GM12875 (cell line): Measurements from ENCODE around the gene SHISA9.

Source experiments
- H3K4me3 ChIP-seq: one replicate; pipeline ENCODE4 v1.5.1; 2011; ENCODE audit warnings: low read depth, low read length, control low read depth
- TF ChIP-seq, protein P1 (sequence below): IDR thresholded peaks from 2 replicates; pipeline ENCODE4 v1.5.1; 2011; ENCODE audit warnings: low read depth, mild to moderate bottlenecking, control low read depth, inconsistent platforms, low read length, moderate library complexity, borderline replicate concordance; ENCODE audit not compliant: insufficient read depth

The SHISA9 gene

DNA sequence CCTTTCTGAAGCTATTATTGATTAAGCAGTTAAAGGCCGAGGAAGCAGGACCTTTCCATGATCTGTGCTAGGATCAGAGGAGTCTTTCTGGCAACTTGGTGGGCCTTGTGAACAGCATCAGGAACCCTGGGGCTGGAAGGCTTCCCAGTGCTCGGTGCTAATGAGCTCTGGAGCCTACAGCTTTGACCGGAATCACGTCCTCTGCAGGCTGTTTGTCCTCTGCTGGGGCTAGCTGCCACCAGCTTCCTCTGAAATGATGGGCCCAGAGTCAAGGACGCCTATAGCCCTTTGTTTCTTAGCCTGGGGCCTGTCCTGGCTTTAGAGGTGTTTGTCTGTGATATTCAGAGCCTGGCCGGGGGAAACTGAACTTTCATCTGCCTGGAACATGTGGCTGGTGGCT is 111.6 kb downstream of the SHISA9 start:
- H3K4me3 ChIP-seq: no peak overlapping the region
- TF ChIP-seq, protein P1, sequence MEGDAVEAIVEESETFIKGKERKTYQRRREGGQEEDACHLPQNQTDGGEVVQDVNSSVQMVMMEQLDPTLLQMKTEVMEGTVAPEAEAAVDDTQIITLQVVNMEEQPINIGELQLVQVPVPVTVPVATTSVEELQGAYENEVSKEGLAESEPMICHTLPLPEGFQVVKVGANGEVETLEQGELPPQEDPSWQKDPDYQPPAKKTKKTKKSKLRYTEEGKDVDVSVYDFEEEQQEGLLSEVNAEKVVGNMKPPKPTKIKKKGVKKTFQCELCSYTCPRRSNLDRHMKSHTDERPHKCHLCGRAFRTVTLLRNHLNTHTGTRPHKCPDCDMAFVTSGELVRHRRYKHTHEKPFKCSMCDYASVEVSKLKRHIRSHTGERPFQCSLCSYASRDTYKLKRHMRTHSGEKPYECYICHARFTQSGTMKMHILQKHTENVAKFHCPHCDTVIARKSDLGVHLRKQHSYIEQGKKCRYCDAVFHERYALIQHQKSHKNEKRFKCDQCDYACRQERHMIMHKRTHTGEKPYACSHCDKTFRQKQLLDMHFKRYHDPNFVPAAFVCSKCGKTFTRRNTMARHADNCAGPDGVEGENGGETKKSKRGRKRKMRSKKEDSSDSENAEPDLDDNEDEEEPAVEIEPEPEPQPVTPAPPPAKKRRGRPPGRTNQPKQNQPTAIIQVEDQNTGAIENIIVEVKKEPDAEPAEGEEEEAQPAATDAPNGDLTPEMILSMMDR: no peak

DNA sequence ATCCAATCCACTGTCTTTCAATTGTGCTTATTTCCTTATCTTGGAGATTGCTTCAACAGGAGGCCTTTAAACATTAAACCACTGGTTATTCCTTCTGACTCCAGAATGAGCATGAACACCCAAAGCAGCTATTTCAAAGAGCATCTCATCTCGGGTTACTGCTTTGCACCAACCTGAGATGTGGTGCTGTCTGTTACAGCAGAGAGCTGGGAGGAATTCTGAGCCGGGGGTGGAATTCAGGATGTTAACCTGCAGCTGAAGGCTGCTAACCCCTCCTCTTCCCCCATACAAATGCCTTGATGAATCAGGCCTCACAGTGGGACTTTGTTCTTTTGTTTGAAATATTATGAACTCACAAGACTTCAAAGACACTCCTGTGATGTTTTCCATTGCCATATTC is 113.1 kb downstream of the SHISA9 start:
- TF ChIP-seq, protein P1: no peak
- no peak overlapping the region for H3K4me3 ChIP-seq

DNA sequence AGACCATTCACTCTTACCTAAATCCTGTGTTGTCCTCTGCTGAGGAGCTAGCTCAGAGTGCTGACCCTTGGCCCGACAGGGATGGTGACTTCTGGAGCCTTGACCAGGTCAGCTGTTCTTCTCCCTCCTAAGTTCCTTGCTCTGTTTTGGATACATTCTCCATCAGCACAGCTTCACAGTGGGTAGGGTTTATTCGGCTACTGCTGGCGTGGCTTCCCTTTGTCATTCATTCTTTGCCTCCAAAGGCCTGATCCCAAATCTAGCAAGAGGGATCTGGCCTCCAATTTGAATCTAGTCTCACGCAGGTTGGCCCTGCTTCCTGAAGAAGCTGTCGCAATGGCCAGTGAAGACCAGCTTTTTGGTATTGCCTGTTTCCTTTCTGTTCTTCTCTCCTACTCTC is 116.6 kb downstream of the SHISA9 start:
- H3K4me3 ChIP-seq: no peak overlapping the region
- TF ChIP-seq, protein P1: no peak

DNA sequence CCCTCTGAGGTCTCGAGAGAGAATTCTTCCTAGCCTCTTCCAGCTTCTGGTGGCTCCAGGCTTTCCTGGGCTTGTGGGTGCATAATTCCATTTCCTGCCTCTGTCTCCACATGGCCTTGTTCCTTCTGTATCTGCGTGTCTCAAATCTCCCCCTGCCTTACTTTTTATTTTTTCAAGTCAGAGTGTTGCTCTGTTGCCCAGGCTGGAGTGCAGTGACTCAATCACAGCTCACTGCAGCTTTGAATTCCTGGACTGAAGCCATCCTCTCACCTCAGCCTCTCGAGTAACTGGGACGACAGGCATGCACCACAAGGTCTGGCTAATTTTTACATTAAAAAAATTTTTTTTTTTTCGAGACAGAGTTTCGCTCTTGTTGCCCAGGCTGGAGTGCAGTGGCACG is 120.6 kb downstream of the SHISA9 start:
- TF ChIP-seq, protein P1: no peak
- no peak overlapping the region for H3K4me3 ChIP-seq

- TF ChIP-seq, protein P1: no peak
Observed at GRCh38 chr16:13029786-13030185, 128.4 kb downstream of the SHISA9 start.

GRCh38 chr16:13030769-13031168 is 129.4 kb downstream of the SHISA9 start:
- TF ChIP-seq, protein P1: no peak

More at GRCh38 chr16:13029786-13030185, 128.4 kb downstream of the SHISA9 start:
- no peak overlapping the region for H3K4me3 ChIP-seq

DNA sequence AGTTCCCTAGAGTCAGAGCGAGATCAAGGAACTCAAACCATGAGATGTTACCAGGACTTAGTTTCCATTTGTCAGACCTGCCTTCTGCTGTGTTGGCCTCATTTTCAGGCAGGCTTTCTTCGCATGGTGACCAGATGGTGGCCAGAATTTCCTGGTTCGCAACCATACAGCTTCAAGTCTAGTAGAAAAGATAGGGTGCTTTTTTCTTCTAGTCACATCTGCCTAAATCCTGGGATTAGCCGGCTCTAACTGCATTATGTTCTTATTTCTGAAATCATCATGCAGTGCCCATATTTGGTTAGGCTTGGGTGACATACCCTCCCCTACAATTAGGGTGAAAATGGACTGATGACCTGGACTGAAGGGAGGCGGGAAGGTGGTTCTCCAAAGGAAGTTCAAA is 131.5 kb downstream of the SHISA9 start:
- TF ChIP-seq, protein P1: no peak
- no peak overlapping the region for H3K4me3 ChIP-seq

More at GRCh38 chr16:13030769-13031168, 129.4 kb downstream of the SHISA9 start:
- H3K4me3 ChIP-seq: no peak overlapping the region
